ENCODE measurements around the gene KRT16. TPM values are rescaled to one million over a fixed set of nuclear protein-coding genes. Genes with fewer than 3 reads are reported as not detected.
"Not testable (repeated sequence)": the region's sequence is repeated elsewhere in the genome, so short reads cannot be mapped to it uniquely, and the experiment has no call there.

The KRT16 gene
- total RNA-seq, 1 donor from 2014 or later, result not detected

DNA sequence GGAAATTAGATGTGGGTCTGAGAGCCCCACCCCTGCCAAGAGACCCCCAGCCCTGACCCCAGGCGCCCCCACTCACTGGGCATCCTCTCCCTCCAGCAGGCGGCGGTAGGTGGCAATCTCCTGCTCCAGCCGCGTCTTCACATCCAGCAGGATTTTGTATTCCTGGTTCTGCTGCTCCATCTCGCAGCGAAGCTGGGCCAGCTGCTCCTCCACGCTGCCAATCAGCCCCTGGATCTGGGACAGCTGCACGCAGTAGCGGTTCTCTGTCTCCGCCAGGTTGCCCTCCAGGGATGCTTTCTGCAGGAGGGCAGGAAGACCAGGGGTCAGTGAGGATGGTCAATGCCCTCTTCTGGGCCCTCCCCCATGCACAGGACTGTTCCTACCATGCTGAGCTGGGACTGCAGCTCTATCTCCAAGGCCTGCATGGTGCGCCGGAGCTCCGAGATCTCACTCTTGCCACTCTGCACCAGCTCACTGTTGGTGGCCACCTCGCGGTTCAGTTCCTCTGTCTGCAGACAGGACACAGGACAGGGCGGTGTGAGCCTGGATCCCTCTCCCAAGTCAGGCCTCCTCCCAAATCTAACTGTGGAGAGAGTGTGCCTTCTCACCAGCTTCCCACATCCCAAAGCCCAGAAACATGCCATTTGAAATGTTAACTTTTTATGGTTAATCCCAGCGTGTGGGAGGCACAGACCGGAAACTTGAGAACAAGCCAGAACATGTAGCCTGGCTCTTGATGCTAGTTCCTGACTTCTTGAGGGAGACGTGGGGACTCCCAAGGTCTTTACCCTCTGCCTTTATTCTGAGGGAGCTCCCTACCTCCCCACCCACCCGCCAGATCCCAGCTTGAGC lies 8.2 kb upstream of the KRT16 start:
- no peak overlapping the region for H3K27ac Mint-ChIP-seq
- intact Hi-C loops (cut with micrococcal nuclease), result no loop called here

DNA sequence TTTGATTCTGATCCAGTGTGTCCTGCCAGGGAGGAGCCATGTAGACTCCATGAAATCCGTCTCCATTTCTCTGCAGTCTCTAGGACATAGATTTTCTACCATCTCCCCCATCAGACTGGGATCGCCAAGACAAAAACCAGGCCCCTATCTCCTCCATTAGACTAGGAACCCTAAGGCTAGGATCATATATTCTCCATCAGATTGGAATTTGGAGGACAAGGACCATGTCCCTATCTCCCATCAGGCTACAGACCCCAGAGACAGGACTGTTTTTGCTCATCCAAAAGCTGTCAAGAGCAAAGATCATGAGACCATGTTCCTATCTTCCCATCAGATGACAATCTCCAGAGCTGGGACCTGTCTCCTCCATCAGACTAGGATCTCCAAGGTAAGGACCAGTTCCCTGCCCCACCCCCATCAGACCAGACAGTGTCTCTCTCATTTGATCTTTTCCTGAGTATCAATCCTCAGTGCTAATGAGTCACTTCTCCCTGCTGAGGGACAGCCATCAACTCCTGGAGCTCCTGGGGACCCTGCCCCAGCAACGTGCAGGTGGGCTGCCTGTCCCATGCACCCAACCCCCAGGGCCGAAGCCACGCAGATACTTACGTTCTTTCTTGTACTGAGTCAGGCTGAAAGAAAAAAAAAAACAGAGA lies 7.5 kb upstream of the KRT16 start:
- intact Hi-C loops (cut with micrococcal nuclease); H3K27ac Mint-ChIP-seq; DNase-seq (ENCODE audit: low spot score); H3K36me3 Mint-ChIP-seq (ENCODE audit: low read depth); H3K9me3 Mint-ChIP-seq; H3K4me1 Mint-ChIP-seq (ENCODE audit: low read depth); H3K27me3 Mint-ChIP-seq (ENCODE audit: low read depth); H3K4me3 Mint-ChIP-seq (ENCODE audit: low read depth): not testable (repeated sequence)

More for the DNA sequence above, 8.2 kb upstream of the KRT16 start:
- DNase-seq (ENCODE audit: low spot score), result no peak
- no peaks in the 10 kb centered on the region for H3K36me3 Mint-ChIP-seq (ENCODE audit: low read depth)
- no peaks in the 10 kb centered on the region for H3K9me3 Mint-ChIP-seq
- H3K27me3 Mint-ChIP-seq (ENCODE audit: low read depth), result no peaks in the 10 kb centered on the region
- H3K4me3 Mint-ChIP-seq (ENCODE audit: low read depth), result no peak overlapping the region
- H3K4me1 Mint-ChIP-seq (ENCODE audit: low read depth), result no peaks in the 10 kb centered on the region

DNA sequence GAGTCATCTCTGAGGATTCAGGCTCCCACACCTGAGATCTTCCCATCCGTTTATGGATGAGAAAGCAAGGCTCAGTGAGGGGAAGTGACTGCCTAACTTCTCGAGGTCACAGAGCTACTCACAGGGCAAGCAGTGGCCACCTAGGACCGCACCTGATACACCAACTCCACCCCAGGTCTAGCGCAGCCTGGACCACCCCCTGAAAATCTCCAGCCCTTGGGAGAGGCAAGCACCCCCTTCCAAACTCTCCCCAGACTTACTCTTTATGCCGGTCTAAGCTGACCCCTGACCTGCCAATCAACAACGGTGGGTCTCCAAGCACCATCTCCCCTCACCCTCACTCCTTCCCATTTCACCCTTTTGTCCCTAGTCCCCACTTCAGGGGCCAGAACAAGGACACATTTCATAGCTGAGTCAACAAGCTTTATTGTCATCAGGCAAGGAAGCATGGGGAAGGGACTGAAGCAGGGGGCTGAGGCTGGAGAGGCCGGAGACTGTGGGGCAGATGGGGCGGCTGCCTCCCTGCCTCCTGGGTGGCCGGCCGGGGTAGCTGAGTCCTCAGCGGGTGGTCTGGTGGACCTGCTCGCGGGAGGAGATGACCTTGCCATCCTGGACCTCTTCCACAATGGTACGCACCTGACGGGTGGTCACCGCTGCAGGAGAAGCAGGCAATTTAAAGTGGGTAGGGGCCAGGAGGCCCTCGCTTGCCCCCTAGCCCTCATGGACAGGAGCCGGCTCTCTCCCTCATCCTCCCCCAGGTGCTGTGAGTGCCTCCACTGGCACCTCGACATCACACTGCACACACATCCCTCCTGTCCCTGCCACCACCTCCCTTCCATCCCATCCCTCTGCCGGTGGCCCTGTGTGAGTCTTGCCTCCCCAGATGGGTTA lies 6.7 kb upstream of the KRT16 start:
- Mint-ChIP-seq H3K4me1 (ENCODE audit: low read depth) (no peaks in the 10 kb centered on the region), H3K4me3 (ENCODE audit: low read depth) (no peak overlapping the region), H3K9me3 (no peaks in the 10 kb centered on the region), H3K27ac (no peak overlapping the region), H3K36me3 (ENCODE audit: low read depth) (no peaks in the 10 kb centered on the region), H3K27me3 (ENCODE audit: low read depth) (no peaks in the 10 kb centered on the region)
- intact Hi-C loops (cut with micrococcal nuclease), result no loop called here
- no peak for DNase-seq (ENCODE audit: low spot score)

DNA sequence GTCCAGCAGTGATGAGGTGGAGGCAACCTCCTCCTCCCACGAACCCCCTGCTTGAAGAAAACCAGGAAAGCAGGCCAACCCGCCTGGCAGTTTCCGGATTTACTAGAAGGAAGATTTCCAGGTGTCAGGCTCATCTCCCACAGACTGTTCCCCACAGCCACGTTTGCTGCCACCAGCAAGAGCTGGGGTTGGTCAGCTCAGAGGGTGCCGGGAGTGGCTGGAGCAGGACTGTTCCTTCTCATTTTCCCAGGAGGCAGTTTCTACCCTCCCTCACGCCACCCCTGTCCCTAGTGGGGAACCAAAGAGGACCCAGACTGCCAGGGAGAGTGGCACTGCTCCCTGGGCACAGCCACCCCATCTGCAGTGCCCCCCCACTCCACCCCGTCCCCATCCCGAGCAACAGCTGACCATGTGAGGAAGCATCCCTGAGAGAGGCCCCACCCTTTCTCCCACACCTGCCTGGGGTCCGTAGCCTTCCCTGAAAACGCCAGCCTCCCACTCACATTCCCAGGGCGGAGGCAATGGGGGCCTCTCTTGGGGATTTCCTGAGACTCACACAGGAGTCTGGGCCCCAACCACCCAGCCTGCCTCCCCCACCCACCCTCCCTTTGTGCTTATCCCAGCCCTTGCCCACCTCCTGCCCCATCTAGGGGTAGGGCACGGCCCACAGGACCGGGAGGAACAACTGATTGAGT lies 5.9 kb upstream of the KRT16 start:
- Mint-ChIP-seq H3K27ac (no peak overlapping the region), H3K36me3 (ENCODE audit: low read depth) (no peaks in the 10 kb centered on the region), H3K27me3 (ENCODE audit: low read depth) (no peaks in the 10 kb centered on the region), H3K4me3 (ENCODE audit: low read depth) (no peak overlapping the region), H3K4me1 (ENCODE audit: low read depth) (no peaks in the 10 kb centered on the region), H3K9me3 (no peaks in the 10 kb centered on the region)
- no peak for DNase-seq (ENCODE audit: low spot score)
- intact Hi-C loops (cut with micrococcal nuclease), result no loop called here

DNA sequence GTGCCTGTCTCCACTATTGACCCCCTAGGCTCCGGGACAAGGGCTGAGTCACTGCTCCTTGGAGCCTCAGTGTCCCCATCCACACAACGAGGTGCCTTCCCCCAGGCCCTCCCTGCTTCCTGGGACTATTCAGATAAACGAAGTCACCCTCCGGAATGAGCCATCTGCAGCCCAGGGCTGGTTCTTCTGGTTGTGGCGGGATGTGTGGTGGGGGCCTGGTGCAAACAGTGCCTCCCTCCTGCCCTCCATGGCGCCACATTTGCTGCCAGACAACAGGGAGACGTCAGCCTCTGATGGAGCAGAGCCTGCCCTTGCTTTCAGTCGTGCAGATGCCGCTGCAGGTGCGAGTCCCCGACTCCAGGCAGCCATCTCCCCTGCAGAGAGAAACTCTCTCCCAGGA lies 5.1 kb upstream of the KRT16 start:
- Mint-ChIP-seq H3K4me1 (ENCODE audit: low read depth) (no peaks in the 10 kb centered on the region), H3K9me3 (no peaks in the 10 kb centered on the region)
- intact Hi-C loops (cut with micrococcal nuclease), result no loop called here

DNA sequence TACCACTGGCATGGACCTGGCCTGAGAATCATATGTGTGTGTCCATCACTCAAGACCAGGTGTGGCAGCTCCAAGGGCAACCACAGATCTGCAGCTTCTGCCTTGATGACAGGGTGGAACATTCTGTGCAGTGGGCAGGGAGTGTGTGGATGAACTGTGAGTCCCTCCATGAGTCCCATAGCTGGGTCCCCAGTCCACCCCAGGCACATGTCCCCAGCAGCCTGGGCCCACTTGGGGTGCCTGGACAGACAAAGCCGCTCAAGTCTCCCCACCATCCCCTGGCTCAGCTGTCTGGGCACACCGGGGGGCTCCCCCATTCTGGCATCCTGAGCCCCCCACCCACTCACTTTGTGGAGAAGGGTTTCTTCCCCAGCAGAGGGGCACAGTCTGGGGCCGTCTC lies 4.6 kb upstream of the KRT16 start:
- DNase-seq (ENCODE audit: low spot score), result no peak
- H3K27ac Mint-ChIP-seq, result no peak overlapping the region
- no peaks in the 10 kb centered on the region for H3K27me3 Mint-ChIP-seq (ENCODE audit: low read depth)
- H3K9me3 Mint-ChIP-seq, result no peaks in the 10 kb centered on the region
- H3K36me3 Mint-ChIP-seq (ENCODE audit: low read depth), result no peaks in the 10 kb centered on the region
- H3K4me3 Mint-ChIP-seq (ENCODE audit: low read depth), result no peak overlapping the region
- no peaks in the 10 kb centered on the region for H3K4me1 Mint-ChIP-seq (ENCODE audit: low read depth)
- intact Hi-C loops (cut with micrococcal nuclease), result no loop called here

More for the DNA sequence above, 5.1 kb upstream of the KRT16 start:
- Mint-ChIP-seq H3K4me3 (ENCODE audit: low read depth) (no peak overlapping the region), H3K27me3 (ENCODE audit: low read depth) (no peaks in the 10 kb centered on the region), H3K27ac (no peak overlapping the region), H3K36me3 (ENCODE audit: low read depth) (no peaks in the 10 kb centered on the region)
- no peak for DNase-seq (ENCODE audit: low spot score)

DNA sequence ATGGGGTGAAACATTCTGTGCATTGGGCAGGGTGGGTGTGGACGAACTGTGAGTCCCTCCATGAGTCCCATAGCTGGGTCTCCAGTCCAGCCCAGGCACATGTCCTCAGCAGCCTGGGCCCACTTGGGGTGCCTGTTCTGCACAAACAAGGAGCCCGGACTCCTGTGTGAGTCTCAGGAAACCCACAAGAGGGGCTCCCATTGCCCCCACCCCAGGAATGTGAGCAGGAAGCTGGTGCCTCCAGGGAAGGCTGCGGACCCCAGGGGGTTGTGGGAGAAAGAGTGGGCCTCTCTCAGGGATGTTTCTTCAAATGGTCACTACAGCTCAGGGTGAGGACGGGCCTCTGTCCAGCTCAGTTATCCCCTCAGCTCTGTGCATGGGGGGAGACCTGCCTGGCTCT lies 3.9 kb upstream of the KRT16 start:
- H3K27me3 Mint-ChIP-seq (ENCODE audit: low read depth); H3K27ac Mint-ChIP-seq; intact Hi-C loops (cut with micrococcal nuclease); H3K4me1 Mint-ChIP-seq (ENCODE audit: low read depth); H3K4me3 Mint-ChIP-seq (ENCODE audit: low read depth); H3K9me3 Mint-ChIP-seq; DNase-seq (ENCODE audit: low spot score); H3K36me3 Mint-ChIP-seq (ENCODE audit: low read depth): not testable (repeated sequence)

DNA sequence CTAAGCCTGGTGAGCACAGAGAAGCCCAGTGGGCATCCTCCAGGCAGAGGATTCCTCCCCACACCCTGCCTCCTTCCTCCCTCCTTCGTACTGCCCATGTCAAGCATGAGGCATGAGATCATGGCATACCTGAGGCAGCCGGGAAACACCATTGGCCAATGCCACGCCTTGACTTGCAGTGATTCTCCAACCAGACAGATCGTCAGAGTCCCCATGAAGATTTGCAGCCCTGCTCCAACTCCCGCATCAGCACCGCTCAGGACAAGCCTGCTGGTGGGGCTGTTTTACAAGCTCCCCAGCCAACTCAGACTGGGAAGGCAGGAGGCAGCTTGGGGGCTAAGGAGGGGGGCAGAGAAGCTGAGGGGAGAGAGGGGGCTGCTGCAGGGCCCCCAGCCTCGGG lies 2.9 kb upstream of the KRT16 start:
- intact Hi-C loops (cut with micrococcal nuclease), result no loop called here
- Mint-ChIP-seq H3K27ac (no peak overlapping the region), H3K9me3 (no peaks in the 10 kb centered on the region), H3K27me3 (ENCODE audit: low read depth) (no peaks in the 10 kb centered on the region), H3K36me3 (ENCODE audit: low read depth) (no peaks in the 10 kb centered on the region), H3K4me3 (ENCODE audit: low read depth) (no peak overlapping the region), H3K4me1 (ENCODE audit: low read depth) (no peaks in the 10 kb centered on the region)
- DNase-seq (ENCODE audit: low spot score), result no peak

DNA sequence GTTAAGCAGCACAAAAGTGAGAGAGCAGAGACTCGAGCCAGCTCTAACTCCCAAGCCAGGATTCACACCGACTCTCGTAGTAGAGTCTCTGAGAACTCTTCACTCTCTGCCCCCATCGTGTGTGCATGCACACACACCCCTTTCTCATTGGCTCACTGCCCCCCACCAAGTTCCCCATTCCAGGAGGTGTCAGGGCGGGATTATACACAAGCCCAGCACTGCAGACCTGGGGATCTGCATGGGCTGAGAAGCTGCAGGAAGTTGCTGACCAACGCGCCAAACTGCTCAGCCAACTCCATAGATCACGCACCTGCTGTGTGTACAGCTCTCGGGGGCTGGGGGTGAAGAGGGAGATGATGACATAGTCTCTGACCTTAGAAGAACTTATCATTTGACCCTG lies 2.2 kb upstream of the KRT16 start:
- H3K27ac Mint-ChIP-seq; H3K9me3 Mint-ChIP-seq; H3K4me1 Mint-ChIP-seq (ENCODE audit: low read depth); H3K36me3 Mint-ChIP-seq (ENCODE audit: low read depth); H3K27me3 Mint-ChIP-seq (ENCODE audit: low read depth); H3K4me3 Mint-ChIP-seq (ENCODE audit: low read depth); intact Hi-C loops (cut with micrococcal nuclease); DNase-seq (ENCODE audit: low spot score): not testable (repeated sequence)

DNA sequence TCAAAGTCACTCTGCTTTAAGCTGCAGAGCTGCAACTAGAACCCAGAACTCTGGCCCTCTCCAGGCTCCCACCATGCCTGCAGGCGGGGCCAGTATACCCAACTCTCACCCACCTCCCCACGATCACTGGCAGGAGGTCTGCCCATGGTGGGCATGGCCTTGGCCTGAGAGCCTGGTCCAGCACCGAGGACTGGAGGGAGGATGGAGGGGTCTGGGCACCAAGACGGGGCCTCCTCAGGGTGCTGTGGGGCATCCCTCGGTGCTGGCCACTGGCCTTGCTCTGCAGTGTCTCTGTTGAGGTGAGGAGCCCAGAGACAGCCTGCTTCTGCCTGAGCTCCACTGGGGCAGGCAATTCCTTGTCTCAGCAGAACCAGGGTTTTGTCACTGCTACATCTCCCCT lies 1.5 kb upstream of the KRT16 start:
- Mint-ChIP-seq H3K9me3 (no peaks in the 10 kb centered on the region), H3K4me3 (ENCODE audit: low read depth) (no peak overlapping the region), H3K27ac (no peak overlapping the region), H3K27me3 (ENCODE audit: low read depth) (peaks cover 5% of the 10 kb centered on the region), H3K36me3 (ENCODE audit: low read depth) (no peaks in the 10 kb centered on the region), H3K4me1 (ENCODE audit: low read depth) (no peaks in the 10 kb centered on the region)
- intact Hi-C loops (cut with micrococcal nuclease), result no loop called here
- no peak for DNase-seq (ENCODE audit: low spot score)

DNA sequence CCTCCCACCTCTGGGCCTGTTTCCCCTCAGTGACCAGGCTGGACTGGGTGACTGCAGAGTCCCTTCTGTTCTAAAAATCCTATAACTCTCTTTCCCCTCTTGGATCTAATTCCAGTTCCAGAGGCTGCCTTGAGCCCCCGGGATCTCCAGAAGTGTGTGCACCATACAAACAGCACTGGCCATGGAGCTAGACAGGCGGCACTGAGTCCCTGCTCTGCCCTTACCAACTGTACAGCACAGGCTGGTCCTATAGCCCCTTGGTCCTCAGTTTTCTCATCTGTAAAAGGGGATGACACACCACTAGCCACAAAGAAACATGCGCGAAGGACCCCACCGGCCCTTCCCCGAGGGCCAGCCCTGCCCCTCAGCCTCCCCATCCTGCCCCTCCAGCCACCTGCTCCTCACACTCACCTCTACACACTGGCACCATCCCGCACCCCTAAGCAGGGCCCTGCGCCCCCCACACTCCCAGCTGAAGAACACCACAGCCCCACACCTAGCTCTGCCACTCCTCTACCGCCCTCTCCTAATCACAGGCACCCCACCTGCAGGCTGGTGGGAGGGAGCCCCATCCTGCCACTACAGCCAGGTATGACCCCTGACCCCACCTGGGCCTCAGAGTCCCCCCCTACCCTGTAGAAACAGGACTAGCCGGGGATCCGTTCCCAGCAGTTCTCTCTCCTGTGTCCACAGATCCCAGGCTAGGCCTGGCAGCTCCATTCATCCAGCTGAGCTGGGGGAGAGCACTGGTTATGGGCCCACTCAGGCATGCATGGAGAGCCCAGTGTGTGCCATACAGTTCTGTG lies 913 bp upstream of the KRT16 start:
- H3K4me3 Mint-ChIP-seq (ENCODE audit: low read depth), result no peak overlapping the region
- no peaks in the 10 kb centered on the region for H3K36me3 Mint-ChIP-seq (ENCODE audit: low read depth)
- H3K9me3 Mint-ChIP-seq, result no peaks in the 10 kb centered on the region
- no peak overlapping the region for H3K27ac Mint-ChIP-seq
- peaks cover 5% of the 10 kb centered on the region for H3K27me3 Mint-ChIP-seq (ENCODE audit: low read depth)
- intact Hi-C loops (cut with micrococcal nuclease), result no loop called here
- no peak for DNase-seq (ENCODE audit: low spot score)
- no peaks in the 10 kb centered on the region for H3K4me1 Mint-ChIP-seq (ENCODE audit: low read depth)

All from activated T-helper 2 cell treated with anti-CD3 and anti-CD28 coated beads, Interferon-gamma antibody, Interleukin-2, Interleukin-4, amounts not matched to agents 10 μg/mL and 5 μg/mL and 100 μg/mL, durations not matched to agents 14 hours and 24 hours and 36 hours (primary cell).